G401 (cell line): ENCODE data around the gene SMU1. TPM values are rescaled to one million over a fixed set of nuclear protein-coding genes. Genes with fewer than 3 reads are reported as not detected.
A peak's percentile ranks its signal among the peaks of the same experiment; 100 is the strongest.

Source experiments
- DNase-seq: peaks from one replicate; pipeline ENCODE4 v3.0.0-alpha.2; 2015; ENCODE audit warnings: low spot score
- in situ Hi-C: cut with HindIII; loops from 2 replicates; pipeline ENCODE4 v1.10.0; 2016; ENCODE audit warnings: low sequenced_read_pairs, mixed read lengths
- total RNA-seq: library from RNA; depleted of rRNA; stranded (reverse); fragments of >200 nt; shearing (Covaris generic); gene quantifications from 2 replicates; pipeline ENCODE4 v1.2.3, GENCODE V29; 2014; rRNA removed

Gene SMU1
- total RNA-seq: 34.4 and 49.4 TPM in 2 replicates

DNA sequence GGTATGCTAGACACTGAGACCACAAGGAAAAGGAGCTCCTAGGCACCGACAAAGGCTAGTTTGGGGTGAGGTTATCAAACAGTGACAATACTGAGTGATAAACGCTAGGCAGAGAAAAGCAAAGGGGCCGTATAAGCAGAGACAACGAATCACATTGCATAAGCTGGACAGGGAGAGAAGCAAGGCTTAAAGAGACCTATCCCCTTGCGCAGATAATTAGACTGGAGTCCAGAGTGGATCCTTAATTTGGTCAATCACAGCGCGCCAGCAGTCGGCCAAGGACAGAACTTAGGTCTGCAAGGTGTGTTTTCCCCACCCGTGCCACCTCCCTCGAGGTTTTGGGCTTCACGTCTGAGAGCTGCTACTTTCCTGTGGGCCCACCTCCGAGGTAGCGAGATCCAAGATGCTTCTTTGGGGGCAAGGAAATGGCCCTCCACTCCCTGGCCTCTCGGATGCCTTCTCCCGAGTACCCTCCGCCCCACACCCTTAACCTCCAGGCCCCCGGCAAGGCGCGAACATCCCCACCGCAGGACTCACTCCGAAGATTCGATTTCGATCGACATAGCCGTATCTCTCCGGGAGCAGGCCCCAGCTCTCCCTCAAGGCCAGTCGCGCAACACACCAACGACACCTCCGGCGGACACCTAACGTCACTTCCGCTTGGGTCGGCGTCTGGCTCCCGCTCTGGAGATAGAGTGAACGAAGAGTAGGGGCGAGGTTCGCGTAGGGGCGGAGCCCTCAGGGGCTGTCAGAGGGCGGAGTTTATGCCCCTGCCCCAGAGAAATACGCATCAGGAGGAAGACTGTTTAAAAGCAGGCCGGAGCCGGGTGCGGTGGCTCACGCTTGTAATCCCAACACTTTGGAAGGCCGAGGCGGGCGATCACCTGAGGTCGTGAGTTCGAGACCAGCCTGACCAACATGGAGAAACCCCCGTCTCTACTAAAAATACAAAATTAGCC lies at the start of gene SMU1:
TSS of gene SMU1 (minus strand) at position 629 of the 959 bp plus-strand sequence. CDS start at position 563, 66 bp downstream.
- DNase-seq: peak; percentile 98
- in situ Hi-C loops: no loop called here

DNA sequence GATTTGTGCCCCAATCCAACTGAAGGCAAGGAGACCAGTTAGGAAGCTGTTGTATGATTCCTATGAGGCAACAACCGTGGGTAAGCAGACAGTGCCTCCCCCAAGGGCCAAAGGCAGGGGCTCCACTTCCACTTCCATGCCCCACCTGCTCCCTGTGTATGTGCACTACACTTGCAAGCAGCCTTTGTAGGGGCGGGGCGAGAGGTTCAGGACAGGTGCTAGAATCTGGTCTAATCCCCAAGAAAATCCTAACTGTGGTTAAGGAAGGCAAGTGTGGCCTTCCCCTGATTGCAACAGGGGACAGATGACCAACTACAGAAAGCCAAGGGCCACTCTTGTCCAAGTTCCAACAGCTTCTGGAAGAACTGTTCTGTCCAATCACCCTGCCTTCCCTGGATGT lies 49.0 kb upstream of the SMU1 start:
- DNase-seq: no peak
- in situ Hi-C loops: no loop called here

DNA sequence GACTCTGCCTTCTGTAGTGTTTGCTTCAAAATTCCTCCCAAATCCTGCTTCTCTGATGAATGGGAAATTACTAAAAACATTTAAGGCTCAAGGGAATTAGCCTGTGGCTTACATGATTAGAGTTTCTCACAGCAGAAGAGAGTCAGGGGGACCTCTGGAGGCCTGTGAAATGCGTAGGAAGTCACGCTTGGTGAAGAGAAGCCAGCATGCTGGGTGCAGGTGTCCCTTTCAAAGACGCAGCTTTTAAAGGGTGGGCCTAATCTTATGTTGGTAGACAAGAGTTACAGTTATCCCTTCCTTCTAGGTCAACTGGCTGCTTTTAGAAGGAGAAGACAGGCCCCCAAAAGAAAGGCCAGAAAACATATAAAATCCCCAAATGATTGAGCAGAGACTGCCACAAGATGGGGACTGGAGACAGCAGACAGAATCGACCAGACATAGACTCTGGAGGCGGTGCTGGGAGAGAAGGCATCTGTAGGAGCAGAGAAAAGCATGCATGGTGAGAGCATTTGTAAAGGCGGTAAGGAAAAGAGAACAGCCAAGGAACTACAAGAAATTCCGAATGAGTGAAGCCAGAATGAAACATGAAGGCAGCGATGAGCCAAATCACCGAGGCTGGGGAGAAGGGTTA lies 48.4 kb upstream of the SMU1 start:
- DNase-seq: no peak
- in situ Hi-C loops: no loop called here

DNA sequence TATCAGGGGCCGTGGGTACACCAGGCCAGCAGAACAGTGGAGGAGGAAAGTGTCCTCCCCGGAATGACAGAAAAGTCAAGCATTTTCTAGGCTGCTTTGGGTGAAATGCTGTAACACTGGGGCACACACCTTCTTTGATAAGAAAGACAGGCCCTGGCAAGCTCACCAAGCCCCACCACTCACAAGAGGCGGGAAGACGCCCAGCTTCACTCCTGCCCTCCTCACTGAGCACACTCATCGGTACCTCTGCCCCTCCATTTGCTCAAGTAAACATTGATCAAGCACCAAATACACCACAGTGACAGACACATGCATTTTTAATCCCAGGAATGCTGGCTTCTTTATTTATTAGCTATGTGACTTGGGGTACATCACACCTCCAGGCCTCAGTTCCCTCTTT lies 47.6 kb upstream of the SMU1 start:
- no peak for DNase-seq
- in situ Hi-C loops: no loop called here

DNA sequence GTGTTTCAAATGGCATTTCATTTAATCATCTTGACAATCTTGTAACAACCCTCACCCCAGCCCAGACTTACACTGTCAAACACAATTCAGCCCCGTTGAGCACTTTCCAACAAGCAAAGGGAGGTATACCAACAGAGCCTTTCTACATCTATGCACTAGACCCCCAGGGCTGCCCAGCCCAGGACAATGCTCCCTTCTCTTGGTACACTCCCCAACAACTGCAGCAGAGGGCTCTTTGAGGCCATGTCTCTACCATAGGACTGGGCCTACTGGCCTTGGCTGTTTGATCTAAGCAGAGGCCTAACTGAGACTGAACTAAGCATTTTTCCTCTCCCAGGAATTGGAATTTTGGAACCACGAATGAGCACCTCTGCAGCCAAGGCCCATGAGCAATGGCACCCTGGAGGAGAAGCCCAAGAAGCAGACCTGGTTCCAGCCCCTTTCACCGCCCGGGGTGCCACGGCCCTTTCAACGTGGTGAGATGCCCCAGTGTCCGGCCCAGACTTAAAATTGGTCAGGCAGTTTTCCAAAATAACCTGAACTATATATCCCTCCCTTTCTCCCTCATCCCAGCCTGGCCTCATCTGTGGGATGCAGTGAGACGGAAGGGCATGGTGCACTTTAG lies 47.0 kb upstream of the SMU1 start:
- DNase-seq: no peak
- in situ Hi-C loops: no loop called here

DNA sequence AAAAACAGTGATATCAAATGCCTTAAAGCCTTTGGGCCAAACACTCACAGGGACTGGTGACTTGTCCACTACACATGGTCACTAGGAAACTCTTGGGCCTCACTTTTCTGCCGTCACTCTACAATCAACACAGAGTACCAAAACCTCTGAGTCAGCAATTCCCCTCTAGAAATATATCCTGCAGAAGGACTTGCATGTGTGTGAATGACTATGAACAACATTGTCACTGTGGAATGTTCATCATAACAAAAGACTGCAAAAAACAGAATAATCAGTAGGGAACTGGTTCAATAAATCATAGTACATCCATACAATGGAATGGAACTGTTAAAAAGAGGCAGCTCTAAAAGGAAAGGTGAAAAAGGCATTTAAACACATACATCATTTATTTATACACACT lies 44.1 kb upstream of the SMU1 start:
- DNase-seq: no peak
- in situ Hi-C loops: no loop called here

DNA sequence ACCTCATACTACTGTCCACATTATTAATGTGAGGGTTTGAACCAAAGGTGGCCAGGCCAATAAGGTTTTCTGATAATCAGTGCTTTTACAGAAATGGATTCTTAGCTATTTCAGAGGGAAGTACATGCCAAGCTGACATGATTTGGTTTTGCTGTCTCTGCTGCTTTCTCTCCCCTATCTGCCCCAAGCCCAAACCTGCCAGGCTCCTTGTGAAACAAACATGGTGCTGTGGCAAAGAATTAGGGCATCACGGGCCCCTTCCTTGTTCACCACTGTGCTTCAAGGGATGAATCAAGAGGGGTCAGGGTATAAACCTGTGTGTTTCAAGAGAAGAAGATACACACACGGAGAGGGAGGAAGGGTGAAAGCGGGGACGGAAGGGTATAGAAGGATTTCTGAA lies 41.3 kb upstream of the SMU1 start:
- in situ Hi-C loops: no loop called here
- DNase-seq: no peak

DNA sequence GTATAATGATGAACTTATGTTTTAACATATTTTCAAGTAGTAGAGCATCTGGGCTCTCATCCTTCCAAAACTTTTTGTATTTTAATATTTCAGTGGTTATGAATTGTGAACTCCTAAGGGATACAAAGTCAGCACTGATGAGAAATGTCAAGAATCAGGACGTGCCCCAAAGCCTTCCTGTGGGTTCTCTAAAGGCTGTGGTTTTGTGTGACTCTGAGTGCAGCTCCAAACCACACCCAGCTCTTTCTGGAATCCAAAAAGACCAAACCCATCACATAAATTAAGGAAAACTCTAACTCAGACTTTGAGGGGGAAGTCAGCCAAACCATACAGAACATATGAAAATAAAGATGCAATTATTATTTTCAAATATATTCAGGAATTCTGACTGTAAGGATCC lies 40.8 kb upstream of the SMU1 start:
- in situ Hi-C loops: no loop called here
- no peak for DNase-seq

DNA sequence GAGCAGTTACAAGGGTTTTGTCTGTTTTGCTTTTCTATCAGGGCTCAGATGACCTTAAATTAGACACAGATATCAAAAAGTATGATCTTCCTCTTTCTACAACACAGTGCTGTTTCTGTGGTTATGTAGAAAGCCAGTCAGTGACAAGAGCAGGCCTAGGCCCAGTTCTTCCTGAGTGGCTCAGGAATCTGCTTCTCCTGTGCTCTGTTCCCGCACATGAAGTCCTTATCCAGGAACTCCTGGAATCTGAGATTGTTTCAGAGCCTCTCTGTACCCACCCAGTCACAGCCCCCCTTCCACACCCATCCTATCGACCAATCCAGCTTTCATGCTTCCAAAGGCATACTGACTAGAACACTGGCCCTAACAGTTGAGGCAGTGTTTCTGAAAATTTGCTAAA lies 40.4 kb upstream of the SMU1 start:
- in situ Hi-C loops: no loop called here
- no peak for DNase-seq

DNA sequence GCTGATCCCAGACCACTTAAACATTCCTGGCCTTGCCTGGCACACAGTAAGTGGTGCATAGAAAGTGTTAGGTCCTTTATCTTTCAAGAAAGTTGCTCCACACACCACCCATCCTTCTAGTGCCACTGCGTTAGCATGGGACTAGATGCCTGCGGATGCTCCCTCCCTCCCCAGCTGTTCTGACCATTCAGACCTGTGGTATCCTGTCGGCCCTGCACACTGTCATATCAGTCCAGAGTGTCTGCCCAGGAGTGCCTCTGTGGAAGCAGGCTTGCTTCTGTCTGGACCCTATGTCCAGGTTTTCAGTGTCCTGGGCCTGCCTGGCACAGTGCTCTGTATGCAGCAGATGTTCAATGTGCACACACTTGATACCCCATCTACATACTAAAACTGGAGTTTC lies 38.3 kb upstream of the SMU1 start:
- no peak for DNase-seq
- in situ Hi-C loops: no loop called here

DNA sequence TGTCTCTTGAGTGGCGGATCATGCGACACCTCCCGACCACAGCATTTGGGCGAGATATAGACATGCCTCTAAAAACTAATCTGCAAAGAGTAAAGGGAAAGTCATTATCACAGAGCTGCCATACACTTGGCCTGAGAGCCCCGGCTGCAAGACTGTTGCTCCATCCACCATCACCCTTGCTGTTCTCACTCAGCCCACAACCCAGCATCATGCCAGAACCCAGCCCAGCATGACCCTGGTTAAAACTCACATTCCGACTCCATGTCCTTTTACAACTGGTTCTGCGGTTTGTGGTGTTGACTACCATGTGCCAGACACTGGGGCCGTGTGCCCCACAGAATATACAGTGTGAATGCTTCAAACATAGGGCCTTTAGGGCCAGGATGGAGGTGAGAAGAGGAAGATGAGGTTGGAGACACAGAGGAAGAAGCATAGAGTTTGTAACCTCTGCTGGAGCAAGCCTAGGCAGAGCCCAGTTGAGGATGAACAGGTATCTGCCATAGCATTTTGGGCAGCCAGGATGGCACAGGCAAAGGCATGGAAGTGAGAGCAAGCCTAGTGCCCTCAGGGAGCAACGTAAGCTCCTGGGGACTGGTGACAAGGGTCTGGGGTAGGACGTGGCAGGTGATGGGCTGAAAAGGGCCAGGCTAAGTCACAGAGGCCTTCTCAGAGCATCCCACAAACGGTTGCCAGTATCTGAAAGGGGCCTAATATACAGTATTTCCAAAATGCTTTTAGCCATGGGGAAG lies 37.5 kb upstream of the SMU1 start:
- DNase-seq: no peak
- in situ Hi-C loops: no loop called here

DNA sequence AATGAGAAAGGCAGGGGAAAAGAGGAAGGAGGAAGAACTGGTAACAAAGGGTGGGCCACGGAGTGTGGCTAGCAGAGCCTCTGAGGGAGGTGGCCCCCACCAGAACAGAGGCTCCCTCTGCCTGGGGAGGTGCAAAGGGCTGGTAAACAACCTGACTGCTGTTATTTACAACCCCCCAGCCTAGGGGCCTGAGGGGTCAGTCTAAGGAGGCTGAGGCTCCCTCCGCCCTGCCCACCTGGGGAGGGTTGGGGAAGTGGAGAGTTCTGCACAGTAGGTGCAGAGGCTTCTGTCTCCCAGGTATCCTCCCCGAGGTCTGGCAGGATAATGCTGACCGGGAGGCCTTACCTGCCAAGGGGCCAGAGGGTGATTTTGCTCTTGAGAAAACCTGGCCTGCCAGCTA lies 35.6 kb upstream of the SMU1 start:
- in situ Hi-C loops: no loop called here
- DNase-seq: no peak

DNA sequence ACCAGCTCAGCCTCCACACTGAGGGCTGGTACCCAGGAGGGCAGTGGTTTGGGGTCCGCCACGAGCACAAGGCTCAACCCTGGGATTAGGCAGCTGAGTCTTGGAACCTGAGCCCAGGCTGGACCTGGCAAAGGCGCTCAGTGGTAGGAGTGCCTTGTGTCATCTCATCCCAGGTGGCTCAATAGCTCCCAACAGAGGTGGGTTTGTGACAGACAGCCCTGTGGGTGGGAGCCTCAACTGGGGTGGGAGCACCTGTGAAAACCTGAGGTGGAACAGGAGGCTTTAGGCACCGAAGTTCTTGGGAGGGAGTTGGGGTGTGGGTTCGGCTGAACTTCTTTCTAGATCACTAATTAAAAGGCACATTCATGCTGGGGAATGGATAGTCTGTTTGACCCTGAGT lies 35.2 kb upstream of the SMU1 start:
- no peak for DNase-seq
- in situ Hi-C loops: no loop called here

DNA sequence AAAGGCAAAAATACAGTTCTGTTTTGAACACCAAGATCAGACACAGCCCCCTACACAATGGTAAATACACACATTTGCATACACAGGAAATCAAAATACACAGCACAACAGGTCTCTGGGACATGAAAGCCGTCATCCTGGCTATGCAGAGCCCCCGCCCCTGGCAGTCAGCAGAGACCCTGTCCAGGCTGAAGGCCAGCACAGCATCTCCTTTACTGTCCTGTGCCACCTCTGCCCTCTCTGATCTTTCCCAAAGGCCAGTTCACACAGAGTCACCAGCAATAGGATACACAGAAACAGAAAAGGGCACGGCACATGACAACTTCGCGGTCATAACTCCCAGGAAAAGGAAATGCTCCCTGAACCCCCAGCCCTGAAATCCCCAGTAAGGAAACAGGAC lies 34.2 kb upstream of the SMU1 start:
- DNase-seq: no peak
- in situ Hi-C loops: no loop called here

DNA sequence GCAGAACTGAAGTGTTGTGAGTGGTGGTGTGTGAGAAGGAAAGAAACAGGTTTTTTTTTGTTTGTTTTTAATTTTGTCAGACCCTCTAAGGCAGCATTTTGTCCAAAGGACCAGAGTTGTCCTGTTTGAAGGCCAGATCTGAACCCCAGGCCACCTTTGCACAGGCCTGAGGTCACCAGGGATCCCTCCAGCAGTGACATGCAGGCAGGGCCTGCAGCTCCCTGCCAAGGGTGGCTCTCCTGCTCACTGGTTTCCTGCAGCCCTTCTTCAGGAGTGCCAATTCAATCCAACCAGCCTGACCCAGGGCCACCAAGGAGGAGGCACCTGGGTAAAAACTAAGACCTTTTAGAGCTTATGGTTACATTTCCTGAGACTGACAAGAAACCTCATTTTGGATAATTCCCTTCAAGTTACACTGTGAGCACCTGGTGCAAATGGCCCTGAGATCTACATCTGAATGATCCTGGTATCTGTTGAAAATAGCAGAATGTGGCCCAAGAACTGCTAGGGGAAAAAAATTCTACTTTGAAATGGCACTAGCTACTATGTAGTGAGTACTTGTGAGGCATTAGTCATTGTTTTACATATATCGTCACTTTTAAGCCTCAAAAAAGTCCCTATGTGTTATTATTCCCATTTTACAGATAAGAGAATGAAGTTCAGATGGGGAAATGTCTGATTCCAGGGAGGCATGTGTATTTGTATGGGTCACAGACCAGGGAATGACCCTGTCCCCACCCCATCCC lies 33.5 kb upstream of the SMU1 start:
- in situ Hi-C loops: no loop called here
- no peak for DNase-seq

DNA sequence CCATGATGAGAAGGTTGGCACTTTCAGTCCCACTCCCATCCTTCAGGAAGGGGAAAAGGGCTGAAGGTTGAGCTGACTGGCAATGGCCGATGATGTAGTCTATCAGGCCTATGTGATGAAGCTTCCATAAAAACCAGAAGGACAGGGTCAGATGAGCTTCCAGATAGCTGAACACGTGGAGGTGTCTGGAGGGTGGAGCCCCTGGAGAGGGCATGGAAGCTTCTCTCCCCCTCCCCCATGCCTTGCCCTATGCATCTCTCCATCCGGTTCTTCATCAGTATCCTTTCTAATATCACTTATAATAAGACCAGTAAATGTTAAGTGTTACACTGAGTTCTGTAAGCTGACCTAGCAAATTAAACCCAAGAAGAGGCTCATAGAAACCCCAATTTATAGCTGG lies 32.6 kb upstream of the SMU1 start:
- in situ Hi-C loops: no loop called here
- DNase-seq: no peak

DNA sequence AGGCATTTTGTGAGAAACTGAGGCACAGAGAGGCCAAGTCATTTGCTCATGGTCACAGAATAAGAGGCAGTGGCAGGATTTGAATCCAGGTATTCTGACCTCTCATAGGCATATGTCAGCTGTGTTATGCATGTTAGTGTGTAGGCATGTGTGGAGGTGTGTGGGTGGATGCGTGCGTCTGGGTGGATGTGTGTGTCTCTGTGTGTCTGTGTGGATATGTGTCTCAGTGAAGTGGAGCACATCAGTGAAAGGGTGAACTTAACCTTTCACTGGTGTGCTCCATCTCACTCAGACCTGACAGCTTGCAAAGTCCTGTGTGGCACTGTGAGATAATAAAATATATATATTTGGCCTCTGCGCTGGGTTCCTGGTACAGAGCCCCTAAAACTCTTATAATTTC lies 32.0 kb upstream of the SMU1 start:
- no peak for DNase-seq
- in situ Hi-C loops: no loop called here

DNA sequence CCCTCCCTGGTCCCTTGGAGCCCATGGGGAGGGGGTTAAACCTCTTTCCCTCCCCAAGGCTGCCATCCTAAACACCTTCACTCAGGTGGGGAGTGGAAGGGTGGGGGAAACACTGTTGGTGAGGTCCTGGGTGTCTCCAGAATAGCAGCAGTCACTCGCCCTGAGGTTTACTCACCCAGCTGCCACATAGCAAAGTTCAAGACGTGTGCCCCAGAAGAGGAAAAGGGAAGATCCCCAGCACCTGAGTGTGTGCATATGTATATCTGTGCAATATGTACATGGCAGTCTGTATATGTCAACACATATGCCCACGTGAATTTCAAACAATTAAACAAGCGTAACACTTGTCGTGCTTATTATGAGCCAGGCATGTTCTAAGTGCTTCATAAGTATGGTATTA lies 31.3 kb upstream of the SMU1 start:
- DNase-seq: no peak
- in situ Hi-C loops: no loop called here
